Stimulated activated CD8-positive, alpha-beta memory T cell treated with anti-CD3 and anti-CD28 coated beads, Interleukin-4, amount 100 ng/mL, for 24 hours (primary cell): ENCODE measurements around the gene TBCD.
"Not testable (repeated sequence)": the region's sequence is repeated elsewhere in the genome, so short reads cannot be mapped to it uniquely, and the experiment has no call there.

Experiments used
- DNase-seq: peaks from one replicate; pipeline ENCODE4 v3.0.0-alpha.2; 2020; ENCODE audit warnings: low read depth

The TBCD gene

DNA sequence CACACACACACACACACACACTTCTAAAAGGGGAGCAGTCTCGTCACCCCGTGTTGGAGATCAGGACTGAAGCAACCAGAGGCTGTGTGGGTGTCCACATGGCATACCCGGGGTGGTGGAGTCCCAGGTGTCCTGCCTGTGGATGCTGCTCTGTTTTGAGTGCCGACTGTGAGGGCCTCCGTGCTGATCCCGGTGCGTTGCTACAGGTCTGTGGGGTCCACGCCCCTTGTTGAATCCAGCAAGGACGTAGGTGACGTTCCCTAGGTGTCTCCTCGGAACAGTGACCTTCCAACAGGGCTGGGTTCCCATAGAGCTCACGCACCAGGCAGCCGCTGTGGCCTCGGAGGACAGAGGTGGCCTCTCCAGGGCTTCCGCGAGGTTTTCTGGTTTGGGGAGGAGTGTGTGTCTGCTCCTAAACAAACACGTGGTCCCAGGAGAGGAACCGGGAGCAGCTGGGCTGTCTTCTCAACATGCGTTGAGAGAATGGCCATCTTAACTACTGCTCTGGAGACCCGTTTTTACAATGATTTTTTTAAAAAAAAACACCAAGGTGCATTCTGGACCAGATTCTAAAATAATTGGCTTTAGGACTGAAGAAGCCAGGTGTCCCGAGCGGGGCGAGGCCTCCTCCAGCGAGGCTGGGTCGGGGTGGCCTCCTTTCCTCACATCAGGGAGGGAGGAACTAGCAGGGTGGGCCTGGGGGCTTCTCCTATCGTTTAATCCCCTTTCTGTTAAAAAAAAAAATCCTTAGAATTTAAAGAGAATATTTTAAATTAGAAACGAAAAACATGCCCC lies 188.6 kb downstream of the TBCD start:
- DNase-seq = no peak

DNA sequence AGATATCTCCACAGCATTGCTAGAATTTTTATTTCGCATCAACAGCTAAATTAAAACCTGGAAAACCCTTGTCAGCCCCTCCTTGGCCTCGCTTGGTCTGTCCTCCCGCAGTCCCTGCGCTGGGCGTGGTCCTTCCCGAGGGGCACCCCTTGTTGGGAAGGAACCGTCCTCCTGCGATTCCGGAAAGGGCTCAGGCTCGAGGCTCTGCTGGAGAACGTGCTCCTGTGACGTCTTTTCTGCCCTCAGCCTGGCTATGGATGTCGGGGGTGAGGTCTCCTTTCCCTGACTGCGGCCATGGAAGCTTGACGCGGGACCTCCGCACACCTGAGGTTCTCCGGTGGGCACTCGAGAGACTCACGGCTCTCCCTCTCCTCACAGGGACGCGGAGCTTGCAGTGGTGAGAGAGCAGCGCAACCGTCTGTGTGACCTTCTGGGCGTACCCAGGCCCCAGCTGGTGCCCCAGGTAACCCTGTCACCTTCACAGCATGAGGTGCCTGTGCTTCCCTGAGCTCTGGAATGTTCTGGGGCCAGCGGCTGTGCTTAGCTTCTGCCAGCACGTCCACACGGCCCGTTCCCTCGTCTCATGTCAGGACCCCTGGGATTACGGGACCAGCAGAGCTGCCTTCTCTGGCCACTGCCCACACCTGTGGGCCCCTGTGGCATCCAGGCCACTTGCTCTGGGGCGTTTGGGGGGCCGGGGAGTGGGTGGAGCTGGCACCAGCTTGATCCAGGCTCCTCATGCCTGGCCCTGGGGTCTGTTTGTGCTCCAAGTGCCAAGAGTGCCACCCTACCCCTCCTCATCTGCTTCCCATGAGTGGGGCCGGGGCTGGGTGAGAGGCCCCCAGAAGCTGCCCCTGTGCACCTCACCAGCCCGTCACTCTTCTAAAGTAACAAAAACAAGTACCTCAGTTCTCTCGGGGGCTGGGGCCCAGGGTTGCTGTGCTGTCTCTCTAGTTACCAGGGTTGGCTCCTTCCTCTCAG lies 189.4 kb downstream of the TBCD start:
- no peak for DNase-seq

DNA sequence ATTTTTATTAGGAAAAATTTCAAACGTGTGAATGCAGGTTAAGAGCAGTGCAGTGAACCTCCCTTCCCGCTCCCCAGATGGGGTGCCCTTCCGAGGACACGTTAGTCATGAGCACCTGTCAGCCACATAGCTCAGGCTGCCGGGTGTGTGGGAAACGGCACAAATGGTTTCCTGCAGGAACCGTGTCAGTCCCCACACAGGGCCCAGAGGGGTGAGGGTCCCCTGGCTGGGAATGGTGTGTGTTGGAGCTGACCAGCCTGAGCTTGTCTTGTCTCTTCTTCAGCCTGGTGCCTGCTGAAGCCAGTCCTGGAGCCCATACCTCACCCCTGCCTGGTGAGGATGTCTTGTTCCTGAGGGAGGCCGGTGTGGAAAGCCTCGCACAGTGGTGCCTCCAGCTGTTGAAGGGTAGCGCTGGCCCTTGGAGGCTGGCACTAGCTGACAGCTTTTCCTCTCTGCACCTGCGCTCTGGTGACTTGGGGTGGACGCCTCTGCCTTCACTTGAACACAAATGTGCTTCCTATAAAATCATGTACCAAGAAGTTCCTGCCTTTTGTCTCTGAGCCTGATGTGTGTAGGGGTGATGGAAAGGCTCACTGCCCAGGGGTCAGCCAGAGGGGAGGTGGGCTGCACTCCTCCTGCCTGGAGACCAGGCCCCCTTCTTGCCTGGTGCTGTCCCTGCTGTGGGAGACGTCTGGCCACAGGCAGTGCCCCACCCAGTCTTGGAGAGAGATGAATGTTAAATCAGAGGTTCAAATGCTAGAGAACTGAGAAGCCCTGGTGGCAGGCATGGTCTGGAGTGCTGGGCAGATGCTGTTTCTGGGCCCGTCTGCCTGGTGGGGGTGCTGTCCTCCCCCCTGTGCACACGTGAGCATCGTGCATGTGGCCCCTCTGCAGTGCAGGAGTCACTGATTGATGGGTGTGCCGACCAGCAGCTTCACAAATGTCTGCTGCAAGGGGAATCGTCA lies 190.6 kb downstream of the TBCD start:
- no peak for DNase-seq

DNA sequence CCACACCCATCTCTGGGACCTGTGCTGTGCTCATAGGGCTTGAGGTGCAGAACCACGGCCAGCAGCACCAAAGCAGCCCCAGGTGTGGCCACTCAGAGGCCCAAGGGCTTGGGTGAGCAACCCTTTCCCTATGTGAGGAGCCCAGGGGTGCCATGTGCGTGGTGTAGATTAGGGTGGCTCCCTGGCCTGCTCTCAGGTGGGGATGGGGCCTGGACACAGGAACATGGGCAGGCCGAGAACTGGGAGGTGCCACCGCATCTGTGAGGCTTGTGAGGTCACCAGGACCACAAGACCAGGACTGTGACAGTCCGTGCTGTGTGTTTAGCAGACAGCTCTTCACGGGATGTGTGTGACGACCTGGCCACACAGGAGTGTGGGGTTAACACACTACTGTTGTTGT lies 191.5 kb downstream of the TBCD start:
- DNase-seq = no peak

DNA sequence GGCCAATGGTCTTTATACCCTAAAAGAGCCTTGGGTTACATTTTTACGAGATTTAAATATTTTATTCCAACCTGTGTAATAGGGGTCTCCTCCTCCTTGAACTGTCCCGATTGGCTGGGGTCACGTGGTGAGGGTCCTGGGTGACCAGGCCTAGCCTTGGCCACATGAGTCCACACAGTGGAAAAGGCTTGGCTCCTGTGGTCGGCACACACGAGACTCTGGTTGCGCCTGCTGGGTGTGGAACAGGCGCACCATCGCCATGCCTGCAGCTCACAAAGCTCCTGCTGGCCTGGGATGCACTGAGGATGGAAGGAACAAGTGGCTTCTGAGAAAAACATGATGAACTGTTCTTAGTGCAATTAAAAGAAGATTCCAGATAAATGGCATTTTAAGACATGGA lies 191.9 kb downstream of the TBCD start:
- DNase-seq = no peak

DNA sequence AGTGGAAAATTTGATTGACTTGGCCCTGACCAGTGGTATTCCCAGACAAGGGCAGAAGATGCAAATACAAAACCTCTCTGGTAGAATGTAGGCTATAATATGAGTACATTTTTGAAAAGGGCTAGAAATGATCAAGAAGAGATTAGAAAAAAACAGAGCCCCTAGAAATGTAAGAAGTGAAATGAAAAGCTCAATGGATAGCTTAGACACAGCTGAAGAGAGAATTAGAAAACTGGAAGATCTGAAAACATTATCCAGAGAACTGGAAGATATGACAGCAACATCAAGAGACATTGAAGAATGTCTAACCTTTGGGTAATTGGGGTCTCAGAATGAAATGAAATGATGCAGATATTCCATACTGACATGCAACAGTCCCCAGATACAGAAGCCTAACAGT lies 193.1 kb downstream of the TBCD start:
- DNase-seq = no peak

DNA sequence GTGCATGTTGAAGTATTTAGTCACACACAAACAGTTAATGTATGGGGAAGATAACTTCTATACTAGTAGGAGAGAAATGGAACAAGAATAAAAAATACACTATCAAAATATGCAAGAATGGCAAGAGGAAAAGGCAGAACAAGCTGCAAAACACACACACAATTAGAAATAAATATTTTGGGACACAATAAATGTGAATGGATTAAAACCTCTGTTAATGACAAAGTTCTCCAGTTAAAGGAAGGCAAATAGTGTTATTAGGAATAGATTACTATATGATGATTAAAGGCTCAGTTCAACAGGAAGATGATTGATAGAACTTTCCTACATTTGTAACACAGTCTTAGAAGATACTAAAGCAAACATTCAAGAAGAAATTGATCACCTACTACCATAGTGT lies 194.2 kb downstream of the TBCD start:
- DNase-seq = no peak

DNA sequence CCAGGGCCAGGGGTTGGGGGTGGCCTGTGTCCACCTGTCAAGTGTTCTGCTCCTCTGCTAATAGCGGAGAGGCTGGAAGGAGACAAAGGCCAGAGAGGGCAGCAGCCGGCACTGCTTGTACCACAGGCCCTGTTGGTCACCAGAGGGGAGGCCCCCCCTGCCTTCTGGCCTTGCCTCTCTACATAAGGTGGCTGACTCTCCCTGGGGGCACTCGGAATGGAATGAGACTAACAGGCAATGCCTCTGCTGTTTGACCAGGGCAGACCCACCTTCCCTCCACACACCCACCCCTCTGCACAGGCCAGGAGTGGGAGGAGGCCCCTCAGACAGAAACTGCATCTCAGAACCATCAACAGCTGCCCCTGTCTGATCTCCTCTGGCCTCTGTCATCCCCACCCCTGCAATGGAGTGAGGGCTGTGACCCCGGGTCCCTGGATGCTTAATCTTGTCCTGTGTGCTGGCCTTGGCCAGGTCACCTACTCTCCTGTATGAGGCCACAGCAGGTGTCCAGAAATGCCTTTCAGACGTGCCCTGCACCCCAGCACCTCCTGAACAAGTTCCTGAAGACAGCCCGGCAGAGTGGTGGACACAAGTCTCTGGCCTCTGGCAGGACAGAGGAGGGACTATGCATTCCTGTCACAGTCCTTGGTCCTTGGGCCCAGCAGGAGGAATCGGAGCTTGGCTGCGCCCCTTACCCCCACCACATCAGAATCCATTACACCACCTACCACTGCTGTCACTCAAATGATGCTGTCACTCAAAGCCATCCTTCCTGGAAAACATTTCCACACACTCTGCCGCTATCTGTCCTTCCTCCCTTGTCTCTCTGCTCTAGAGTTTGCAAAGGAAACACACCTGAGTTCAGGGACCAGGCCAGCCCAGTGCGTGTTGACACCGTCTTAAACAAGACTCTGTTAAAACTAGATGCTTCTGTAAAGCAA lies 195.5 kb downstream of the TBCD start:
- DNase-seq = no peak

DNA sequence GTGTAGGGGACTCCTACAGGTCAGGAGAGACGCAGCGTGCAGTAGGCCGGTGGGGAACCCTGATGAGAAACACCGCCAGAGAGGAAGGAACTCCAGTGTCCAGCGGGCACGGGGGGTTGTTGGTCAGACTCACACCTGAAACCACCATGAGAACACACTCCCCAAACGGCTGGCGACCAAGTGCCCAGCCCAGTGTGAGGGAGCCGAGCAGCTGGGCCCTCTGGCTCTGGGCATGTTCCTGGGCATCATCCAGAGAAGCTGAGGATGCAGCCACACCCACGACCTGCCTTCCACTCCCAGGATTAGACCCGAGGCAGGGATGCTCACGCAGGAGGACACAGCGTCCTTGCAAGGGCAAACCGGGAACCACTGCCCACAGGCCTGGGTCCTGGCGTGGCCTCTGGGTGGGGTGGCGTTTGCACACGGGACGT lies 196.2 kb downstream of the TBCD start:
- no peak for DNase-seq

DNA sequence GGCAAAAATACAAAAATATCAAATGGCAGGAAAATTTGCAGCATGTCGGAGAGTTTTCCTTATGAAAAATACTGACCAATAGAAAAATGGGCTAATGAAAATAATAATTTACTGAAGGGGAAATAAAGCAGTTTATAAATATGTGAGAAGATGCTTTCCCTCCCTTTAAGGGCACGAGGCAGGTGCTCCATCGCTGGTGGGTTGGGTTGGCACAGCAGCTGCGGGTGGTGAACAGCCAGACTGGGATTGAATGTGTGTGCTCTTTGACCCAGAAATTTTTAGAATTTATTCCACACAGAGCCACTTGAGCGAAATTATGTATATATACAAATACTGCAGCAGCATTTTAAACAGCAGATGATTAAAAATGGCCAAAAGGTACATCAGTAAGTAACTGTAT lies 197.1 kb downstream of the TBCD start:
- no peak for DNase-seq

DNA sequence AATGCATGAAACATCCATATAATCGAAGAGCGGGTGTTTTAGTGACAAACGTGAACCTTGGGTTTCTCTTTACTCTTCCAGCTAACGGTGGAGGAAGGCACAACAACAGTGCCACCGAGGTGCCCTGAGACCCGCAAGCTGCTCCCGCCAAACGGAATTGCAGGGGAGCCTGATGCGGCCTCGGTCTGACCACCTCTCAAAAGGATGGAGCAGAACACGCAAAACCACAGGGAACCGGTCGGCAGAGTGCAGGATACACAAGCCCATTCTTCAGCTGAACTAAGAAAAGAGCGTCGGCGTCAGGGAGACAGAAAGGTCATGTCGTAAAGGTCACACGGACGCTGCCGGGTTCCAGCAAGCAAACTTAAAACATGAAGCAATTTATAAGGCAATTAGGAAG lies 197.5 kb downstream of the TBCD start:
- DNase-seq = no peak

DNA sequence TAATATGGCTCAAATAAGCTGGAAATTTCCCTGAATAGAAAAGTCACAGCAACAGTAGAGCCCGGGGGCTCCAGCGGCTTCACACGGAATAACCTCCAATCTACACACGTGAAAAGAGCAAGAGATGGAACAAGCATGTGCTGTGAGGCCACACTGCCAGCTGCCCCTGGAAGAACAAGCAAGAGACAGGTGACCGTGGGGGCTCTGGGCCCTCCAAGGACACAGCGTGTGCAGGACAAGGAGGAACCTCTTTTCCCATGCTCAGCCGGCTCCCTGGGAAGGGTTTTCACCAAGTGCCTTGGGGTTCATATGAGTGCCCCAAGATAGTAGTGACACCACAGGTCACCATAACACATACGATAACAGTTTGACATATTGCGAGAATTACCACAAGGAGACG lies 198.1 kb downstream of the TBCD start:
- DNase-seq = no peak

DNA sequence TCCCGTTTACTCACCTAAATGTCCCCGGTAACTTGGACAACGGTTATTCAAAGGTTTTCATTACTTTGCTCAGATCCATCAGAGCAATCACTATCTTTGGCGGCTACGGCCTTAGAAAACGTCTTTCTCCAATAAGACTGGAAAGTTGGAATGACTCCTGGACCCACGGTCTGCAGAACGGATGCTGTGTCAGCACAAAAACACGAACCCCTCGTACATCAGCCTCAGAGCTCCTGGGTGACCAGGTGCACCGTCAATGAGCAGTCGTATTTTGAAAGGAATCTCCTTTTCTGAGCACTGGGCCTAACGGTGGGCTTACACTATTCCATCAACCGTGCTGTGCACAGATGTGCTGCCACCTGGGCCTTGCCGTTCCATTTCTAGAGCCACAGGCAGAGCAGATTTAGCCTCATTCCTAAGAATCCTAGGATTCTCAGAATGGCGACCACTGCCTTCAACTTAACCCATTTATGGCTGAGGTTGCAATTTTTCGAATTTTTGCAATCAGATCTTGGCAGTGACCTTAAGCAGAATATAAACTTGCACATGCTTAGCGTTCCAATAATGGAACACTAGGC lies 198.7 kb downstream of the TBCD start:
- no peak for DNase-seq

DNA sequence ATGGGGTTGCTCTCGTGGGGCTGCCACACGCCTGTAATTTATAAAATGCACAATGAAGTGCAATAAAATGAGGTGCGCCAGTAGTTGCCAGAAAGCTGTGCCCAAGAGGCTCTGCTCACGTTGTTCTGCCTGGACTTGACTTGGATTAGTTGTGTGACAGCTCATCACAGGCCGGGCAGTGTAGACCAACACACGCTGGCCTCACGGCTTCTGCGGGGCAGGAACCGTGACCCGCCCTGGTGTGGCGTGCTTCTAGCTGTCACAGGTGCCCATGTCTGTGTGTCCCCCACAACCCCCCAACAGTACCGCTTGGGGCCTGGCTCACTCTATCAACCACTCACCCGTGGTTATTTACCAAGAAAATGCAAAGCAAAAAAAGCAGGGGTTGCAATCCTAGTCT lies 200.2 kb downstream of the TBCD start:
- DNase-seq = no peak

DNA sequence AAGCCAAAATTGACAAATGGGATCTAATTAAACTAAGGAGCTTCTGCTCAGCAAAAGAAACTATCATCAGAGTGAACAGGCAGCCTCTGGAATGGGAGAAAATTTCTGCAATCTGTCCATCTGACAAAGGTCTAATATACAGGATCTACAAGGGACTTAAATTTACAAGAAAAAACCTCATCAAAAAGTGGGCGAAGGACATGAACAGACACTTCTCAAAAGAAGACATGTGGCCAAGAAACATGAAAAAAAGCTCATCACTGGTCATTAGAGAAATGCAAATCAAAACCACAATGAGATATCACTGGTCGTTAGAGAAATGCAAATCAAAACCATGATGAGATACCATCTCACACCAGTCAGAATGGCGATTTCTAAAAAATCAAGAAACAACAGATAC lies 203.2 kb downstream of the TBCD start:
- DNase-seq = not testable (repeated sequence)

DNA sequence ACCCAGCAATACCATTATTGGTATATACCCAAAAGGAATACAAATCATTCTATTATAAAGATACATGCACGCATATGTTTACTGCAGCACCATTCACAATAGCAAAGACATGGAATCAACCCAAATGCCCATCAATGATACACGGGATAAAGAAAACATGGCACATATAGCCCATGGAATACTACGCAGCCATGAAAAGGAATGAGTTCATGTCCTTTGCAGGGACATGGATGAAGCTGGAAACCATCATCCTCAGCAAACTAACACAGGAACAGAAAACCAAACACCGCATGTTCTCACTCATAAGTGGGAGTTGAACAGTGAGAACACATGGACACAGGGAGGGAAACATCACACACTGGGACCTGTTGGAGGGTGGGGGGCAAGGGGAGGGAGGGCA lies 203.8 kb downstream of the TBCD start:
- not testable (repeated sequence) for DNase-seq

DNA sequence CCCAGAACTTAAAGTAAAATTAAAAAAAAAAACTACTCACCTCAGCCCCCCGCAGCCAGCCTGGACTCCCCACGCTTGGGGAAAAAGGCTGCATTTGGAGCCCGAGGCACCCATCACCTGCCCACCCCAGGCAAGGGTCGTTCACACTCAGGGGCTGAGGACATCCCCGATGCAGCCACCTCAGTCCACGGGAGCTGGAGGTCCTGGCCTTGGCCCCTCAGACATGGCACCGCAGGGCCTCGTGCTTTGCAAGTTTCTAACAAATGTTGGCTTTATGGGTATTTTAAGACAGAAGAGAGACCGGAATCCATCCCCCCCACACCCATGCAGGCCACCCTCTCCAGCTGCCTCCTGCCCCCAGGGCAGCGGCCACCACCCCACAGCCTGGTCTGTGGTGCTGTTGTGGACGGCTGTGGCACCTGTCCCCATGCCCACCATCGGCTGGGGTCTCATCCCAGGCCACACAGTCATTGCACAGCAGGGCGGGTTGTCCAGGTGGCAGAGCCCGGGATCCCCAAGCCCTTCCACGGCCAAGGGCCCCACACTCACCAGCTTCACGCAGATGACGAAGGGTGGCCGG lies 204.4 kb downstream of the TBCD start:
- DNase-seq = no peak

DNA sequence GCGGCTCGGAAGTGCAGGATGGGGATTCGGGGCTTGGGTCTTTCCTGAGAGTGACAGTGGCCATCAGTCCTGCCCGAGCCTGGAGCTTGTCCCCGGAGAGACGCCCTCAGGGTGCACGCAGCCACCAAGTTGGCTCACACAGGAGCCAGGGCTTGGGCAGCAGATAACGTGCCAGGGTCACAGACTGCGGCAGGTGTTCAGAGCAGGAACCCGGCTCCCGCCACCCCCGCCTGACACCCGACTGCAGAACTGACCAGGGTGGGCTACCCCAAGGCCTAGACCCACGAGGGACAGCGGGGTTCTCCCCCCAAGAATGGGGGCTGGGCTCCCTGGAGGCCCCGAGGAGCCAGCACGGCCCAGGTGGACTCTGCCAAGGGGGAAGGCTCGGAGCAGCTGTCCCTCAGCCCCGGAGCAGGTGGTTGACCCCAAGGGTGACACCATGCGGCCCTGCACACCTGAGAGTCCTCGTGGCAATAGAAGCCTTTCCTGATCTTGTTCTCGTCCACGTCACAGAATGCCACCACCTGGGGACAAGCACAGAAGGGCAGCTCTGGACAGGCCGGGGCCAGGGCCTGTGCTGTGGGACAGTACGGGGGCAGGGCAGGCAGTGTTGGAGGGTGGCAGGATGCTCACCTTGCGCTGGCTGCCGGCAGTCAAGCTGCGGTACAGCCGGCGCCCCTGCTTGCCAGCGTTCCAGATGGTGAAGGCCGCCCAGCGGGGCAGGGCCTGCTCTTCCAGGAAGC lies 205.0 kb downstream of the TBCD start:
- DNase-seq = no peak

DNA sequence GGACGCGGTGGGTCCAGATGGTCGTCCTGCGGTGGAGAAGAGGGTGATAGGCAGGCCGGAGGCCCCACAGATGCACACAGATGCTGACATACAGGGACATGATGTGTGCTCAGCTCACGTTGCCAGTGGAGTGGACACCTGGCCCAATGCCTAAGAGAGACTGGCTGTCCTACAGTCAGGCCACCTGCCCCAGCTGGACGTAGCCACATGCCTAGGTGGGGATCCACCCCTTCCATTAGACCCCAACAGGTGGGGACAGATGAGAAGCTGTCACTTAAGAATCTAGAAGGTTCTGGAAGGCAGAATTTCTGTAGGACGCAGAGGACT lies 205.6 kb downstream of the TBCD start:
- no peak for DNase-seq
